ENCODE measurements around the gene REELD1. TPM values are rescaled to one million over a fixed set of nuclear protein-coding genes. Genes with fewer than 3 reads are reported as not detected.

REELD1 gene
- total RNA-seq, 1 experiment from 2014 or later, result 0.25 TPM

- TF ChIP-seq SRF (IDR thresholded peaks at IDR 0.05; ENCODE audit: low read depth) (no peak), JUND (IDR thresholded peaks at IDR 0.05) (no peak), REST (IDR thresholded peaks at IDR 0.05; ENCODE audit: low read depth) (no peak), ZNF274 (IDR thresholded peaks at IDR 0.05; ENCODE audit: low read depth, low read length) (no peak), RAD21 (IDR thresholded peaks at IDR 0.05; ENCODE audit: low read depth) (no peak), EZH2 (IDR thresholded peaks at IDR 0.05) (no peak), EGR1 (IDR thresholded peaks at IDR 0.05; ENCODE audit: low read depth) (no peak), ZBTB33 (IDR thresholded peaks at IDR 0.05; ENCODE audit: extremely low read depth, insufficient replicate concordance, low read length) (no peak), POLR2AphosphoS5 (IDR thresholded peaks at IDR 0.05; ENCODE audit: low read depth, low read length) (no peak), TCF7L2 (IDR thresholded peaks at IDR 0.05; ENCODE audit: borderline replicate concordance, extremely low read depth, insufficient read depth, insufficient read length) (no peak), ELF1 (IDR thresholded peaks at IDR 0.05; ENCODE audit: borderline replicate concordance, low read depth) (no peak), POLR2A (IDR thresholded peaks at IDR 0.05; ENCODE audit: borderline replicate concordance, extremely low read depth, insufficient read depth, insufficient read length) (no peak), EZH2phosphoT487 (IDR thresholded peaks at IDR 0.05; ENCODE audit: borderline replicate concordance) (no peak), CBX3 (IDR thresholded peaks at IDR 0.05; ENCODE audit: low read depth) (no peak)
- TF ChIP-seq, protein P1, sequence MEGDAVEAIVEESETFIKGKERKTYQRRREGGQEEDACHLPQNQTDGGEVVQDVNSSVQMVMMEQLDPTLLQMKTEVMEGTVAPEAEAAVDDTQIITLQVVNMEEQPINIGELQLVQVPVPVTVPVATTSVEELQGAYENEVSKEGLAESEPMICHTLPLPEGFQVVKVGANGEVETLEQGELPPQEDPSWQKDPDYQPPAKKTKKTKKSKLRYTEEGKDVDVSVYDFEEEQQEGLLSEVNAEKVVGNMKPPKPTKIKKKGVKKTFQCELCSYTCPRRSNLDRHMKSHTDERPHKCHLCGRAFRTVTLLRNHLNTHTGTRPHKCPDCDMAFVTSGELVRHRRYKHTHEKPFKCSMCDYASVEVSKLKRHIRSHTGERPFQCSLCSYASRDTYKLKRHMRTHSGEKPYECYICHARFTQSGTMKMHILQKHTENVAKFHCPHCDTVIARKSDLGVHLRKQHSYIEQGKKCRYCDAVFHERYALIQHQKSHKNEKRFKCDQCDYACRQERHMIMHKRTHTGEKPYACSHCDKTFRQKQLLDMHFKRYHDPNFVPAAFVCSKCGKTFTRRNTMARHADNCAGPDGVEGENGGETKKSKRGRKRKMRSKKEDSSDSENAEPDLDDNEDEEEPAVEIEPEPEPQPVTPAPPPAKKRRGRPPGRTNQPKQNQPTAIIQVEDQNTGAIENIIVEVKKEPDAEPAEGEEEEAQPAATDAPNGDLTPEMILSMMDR (IDR thresholded peaks at IDR 0.05 in 2 of 3, conservative IDR thresholded peaks at IDR 0.05 in 1 of 3; ENCODE audit: borderline replicate concordance in 1 of 3, insufficient read depth in 1 of 3, low read depth in 2 of 3, low read length in 2 of 3), result no peak
- TF ChIP-seq, protein P2, sequence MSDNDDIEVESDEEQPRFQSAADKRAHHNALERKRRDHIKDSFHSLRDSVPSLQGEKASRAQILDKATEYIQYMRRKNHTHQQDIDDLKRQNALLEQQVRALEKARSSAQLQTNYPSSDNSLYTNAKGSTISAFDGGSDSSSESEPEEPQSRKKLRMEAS (IDR thresholded peaks at IDR 0.05), result no peak
- BruUV-seq (replicated peaks), result no TSS peak
- Histone ChIP-seq H2AFZ (ENCODE audit: low read depth, low read length, poor library complexity, severe bottlenecking) (no peak overlapping the region), H3K9ac (ENCODE audit: low read length) (no peak overlapping the region), H3K9me3 (ENCODE audit: control insufficient read depth in 1 of 2, insufficient read depth in 1 of 2, low read depth in 1 of 2, low read length in 2 of 2) (no peaks in the 10 kb centered on the region), H3K4me2 (ENCODE audit: low read length) (no peak overlapping the region), H3K9me2 (ENCODE audit: insufficient read depth) (no peaks in the 10 kb centered on the region), H3K4me3 (replicated peaks in 1 of 2; ENCODE audit: low read depth in 1 of 2, low read length in 2 of 2) (no peak overlapping the region), H4K20me1 (ENCODE audit: insufficient read depth) (no peaks in the 10 kb centered on the region), H3K79me2 (ENCODE audit: insufficient read depth, low read length) (no peaks in the 10 kb centered on the region), H3K36me3 (ENCODE audit: control insufficient read depth in 1 of 2, insufficient read depth in 2 of 2, low read length in 2 of 2) (no peaks in the 10 kb centered on the region), H3K27ac (ENCODE audit: low read depth, low read length) (no peak overlapping the region), H3K4me1 (ENCODE audit: control insufficient read depth in 1 of 2, insufficient read depth in 2 of 2, low read length in 2 of 2) (peaks cover 0 to 8% of the 10 kb centered on the region in 2 experiments; a peak in 2 of 4 replicates), H3K27me3 (ENCODE audit: insufficient read depth, low read length) (no peaks in the 10 kb centered on the region)
- DNase-seq (ENCODE audit: low read depth, low spot score) (no peak), ATAC-seq (no peak)
- ChIA-PET CTCF (no interaction called here), POLR2A (no interaction called here), RAD21 (ENCODE audit: low non-redundant PET in 1 of 2, low total read pairs in 2 of 2, uncharacterized antibody in 2 of 2, unreplicated experiment in 2 of 2) (no interaction called here)
- intact Hi-C loops (cut with micrococcal nuclease), result no loop called here
These were observed 33.0 kb downstream of the REELD1 start for GRCh38 chr4:146247356-146247755.

Data from HCT116 (cell line).